GM20431 (cell line): ENCODE results near the gene AUTS2.

Source experiments
- in situ Hi-C: fragments of 300-500 bp; cut with MseI, MboI; formaldehyde crosslinking; loops from one replicate; pipeline ENCODE4 v1.15.0; 2020; ENCODE audit warnings: low sequenced_read_pairs; ENCODE audit not compliant: unreplicated experiment

AUTS2 gene

GRCh38 chr7:70502117-70502863 is 904.0 kb downstream of the AUTS2 start:
- in situ Hi-C loops: no loop called here

GRCh38 chr7:70504254-70504653 is 906.0 kb downstream of the AUTS2 start:
- in situ Hi-C loops: no loop called here

- in situ Hi-C loops: no loop called here
Observed at GRCh38 chr7:70505468-70505867, 907.2 kb downstream of the AUTS2 start.

- in situ Hi-C loops: no loop called here
Observed at GRCh38 chr7:70505886-70506285, 907.6 kb downstream of the AUTS2 start.

GRCh38 chr7:70506434-70506833 is 908.2 kb downstream of the AUTS2 start:
- in situ Hi-C loops: no loop called here

GRCh38 chr7:70512144-70512543 is 913.9 kb downstream of the AUTS2 start:
- in situ Hi-C loops: no loop called here

GRCh38 chr7:70512761-70513160 is 914.5 kb downstream of the AUTS2 start:
- in situ Hi-C loops: no loop called here

- in situ Hi-C loops: no loop called here
Observed at GRCh38 chr7:70520611-70521010, 922.3 kb downstream of the AUTS2 start.

GRCh38 chr7:70523249-70523988 is 925.1 kb downstream of the AUTS2 start:
- in situ Hi-C loops: no loop called here

- in situ Hi-C loops: no loop called here
Observed at GRCh38 chr7:70523989-70524351, 925.7 kb downstream of the AUTS2 start.

- in situ Hi-C loops: no loop called here
Observed at GRCh38 chr7:70525991-70526390, 927.7 kb downstream of the AUTS2 start.

- in situ Hi-C loops: no loop called here
Observed at GRCh38 chr7:70527520-70528115, 929.3 kb downstream of the AUTS2 start.

- in situ Hi-C loops: no loop called here
Observed at GRCh38 chr7:70529436-70529835, 931.2 kb downstream of the AUTS2 start.

GRCh38 chr7:70529914-70530585 is 931.8 kb downstream of the AUTS2 start:
- in situ Hi-C loops: no loop called here

- in situ Hi-C loops: no loop called here
Observed at GRCh38 chr7:70533614-70534013, 935.3 kb downstream of the AUTS2 start.

GRCh38 chr7:70539205-70539604 is 940.9 kb downstream of the AUTS2 start:
- in situ Hi-C loops: no loop called here

- in situ Hi-C loops: no loop called here
Observed at GRCh38 chr7:70539617-70540016, 941.3 kb downstream of the AUTS2 start.

- in situ Hi-C loops: no loop called here
Observed at GRCh38 chr7:70540641-70541040, 942.4 kb downstream of the AUTS2 start.

- in situ Hi-C loops: no loop called here
Observed at GRCh38 chr7:70542750-70543376, 944.6 kb downstream of the AUTS2 start.

- in situ Hi-C loops: no loop called here
Observed at GRCh38 chr7:70544016-70544415, 945.7 kb downstream of the AUTS2 start.
